Inflammatory macrophage (primary cell): ENCODE data around the gene SYCN.
"Not testable (repeated sequence)": the region's sequence is repeated elsewhere in the genome, so short reads cannot be mapped to it uniquely, and the experiment has no call there.

Experiments
- DNase-seq, 2 donors: peaks; one replicate each; pipeline ENCODE4 v3.0.0-alpha.2; 2020 to 2022

The SYCN gene

GRCh38 chr19:39223703-39224279 is 19.7 kb upstream of the SYCN start:
- DNase-seq = peak in 1 of 2 donors; percentile 26

- not testable (repeated sequence) for DNase-seq
Observed at GRCh38 chr19:39219108-39219507, 15.0 kb upstream of the SYCN start.

GRCh38 chr19:39218230-39219007 is 14.4 kb upstream of the SYCN start:
- no peak for DNase-seq

GRCh38 chr19:39217094-39217493 is 13.0 kb upstream of the SYCN start:
- no peak for DNase-seq

- not testable (repeated sequence) for DNase-seq
Observed at GRCh38 chr19:39215323-39215722, 11.3 kb upstream of the SYCN start.

GRCh38 chr19:39212375-39212742 is 8.3 kb upstream of the SYCN start:
- DNase-seq = peak; percentile 19 to 44

GRCh38 chr19:39211731-39212374 is 7.8 kb upstream of the SYCN start:
- DNase-seq = no peak

GRCh38 chr19:39209196-39209595 is 5.1 kb upstream of the SYCN start:
- DNase-seq = no peak

GRCh38 chr19:39208175-39208795 is 4.2 kb upstream of the SYCN start:
- DNase-seq = no peak

- DNase-seq = no peak
Observed at GRCh38 chr19:39207293-39207836, 3.3 kb upstream of the SYCN start.

- DNase-seq = no peak
Observed at GRCh38 chr19:39206122-39206521, 2.1 kb upstream of the SYCN start.

GRCh38 chr19:39205449-39205764 is 1.3 kb upstream of the SYCN start:
- no peak for DNase-seq

GRCh38 chr19:39202998-39203355 is 1.1 kb downstream of the SYCN start:
- no peak for DNase-seq

GRCh38 chr19:39200803-39201115 is 3.3 kb downstream of the SYCN start:
- no peak for DNase-seq

GRCh38 chr19:39200066-39200802 is 3.8 kb downstream of the SYCN start:
- DNase-seq = no peak

GRCh38 chr19:39199025-39199424 is 5.0 kb downstream of the SYCN start:
- no peak for DNase-seq

GRCh38 chr19:39197808-39198207 is 6.3 kb downstream of the SYCN start:
- no peak for DNase-seq

GRCh38 chr19:39196860-39197562 is 7.1 kb downstream of the SYCN start, which contains the start of gene NCCRP1:
Gene NCCRP1, plus strand, starts transcription at chr19:39196964. Its CDS starts 19 bp downstream, at chr19:39196983.
- DNase-seq = no peak

GRCh38 chr19:39196320-39196719 is 7.7 kb downstream of the SYCN start:
- DNase-seq = no peak

GRCh38 chr19:39195755-39196154 is 8.3 kb downstream of the SYCN start:
- no peak for DNase-seq

GRCh38 chr19:39194832-39195542 is 9.1 kb downstream of the SYCN start:
- DNase-seq = no peak

GRCh38 chr19:39193803-39194202 is 10.3 kb downstream of the SYCN start:
- no peak for DNase-seq
